HG02642 (cell line): ENCODE measurements around the gene ATP10A.
"Not testable (repeated sequence)": the region's sequence is repeated elsewhere in the genome, so short reads cannot be mapped to it uniquely, and the experiment has no call there.

Experiments used
- ATAC-seq: cut with Tn5 transposase; IDR thresholded peaks from one replicate; pipeline ENCODE4 v1.9.1; 2021; ENCODE audit warnings: mild to moderate bottlenecking; ENCODE audit not compliant: unreplicated experiment, poor library complexity

ATP10A gene

GRCh38 chr15:25886498-25887140 is 23.5 kb upstream of the ATP10A start:
- ATAC-seq: no peak

- no peak for ATAC-seq
These were observed 21.2 kb upstream of the ATP10A start for GRCh38 chr15:25884370-25884769.

- ATAC-seq: no peak
These were observed 20.5 kb upstream of the ATP10A start for GRCh38 chr15:25883463-25884259.

- ATAC-seq: no peak
These were observed 19.3 kb upstream of the ATP10A start for GRCh38 chr15:25882466-25882865.

GRCh38 chr15:25880877-25881276 is 17.8 kb upstream of the ATP10A start:
- ATAC-seq: not testable (repeated sequence)

GRCh38 chr15:25880411-25880810 is 17.3 kb upstream of the ATP10A start:
- no peak for ATAC-seq

GRCh38 chr15:25879438-25879837 is 16.3 kb upstream of the ATP10A start:
- ATAC-seq: no peak

- ATAC-seq: no peak
These were observed 14.6 kb upstream of the ATP10A start for GRCh38 chr15:25877681-25878080.

GRCh38 chr15:25876231-25877140 is 13.4 kb upstream of the ATP10A start:
- no peak for ATAC-seq

- no peak for ATAC-seq
These were observed 12.4 kb upstream of the ATP10A start for GRCh38 chr15:25875566-25875965.

GRCh38 chr15:25874379-25874778 is 11.3 kb upstream of the ATP10A start:
- no peak for ATAC-seq

GRCh38 chr15:25871403-25871802 is 8.3 kb upstream of the ATP10A start:
- no peak for ATAC-seq

- ATAC-seq: no peak
These were observed 7.8 kb upstream of the ATP10A start for GRCh38 chr15:25870938-25871337.

GRCh38 chr15:25869701-25870100 is 6.6 kb upstream of the ATP10A start:
- ATAC-seq: no peak

GRCh38 chr15:25866874-25867273 is 3.7 kb upstream of the ATP10A start:
- ATAC-seq: no peak

GRCh38 chr15:25866251-25866650 is 3.1 kb upstream of the ATP10A start:
- ATAC-seq: no peak

- ATAC-seq: no peak
These were observed 1.8 kb upstream of the ATP10A start for GRCh38 chr15:25864966-25865365.

- ATAC-seq: no peak
These were observed 947 bp upstream of the ATP10A start for GRCh38 chr15:25863968-25864580.

- ATAC-seq: no peak
These were observed 536 bp downstream of the ATP10A start for GRCh38 chr15:25862472-25863110.

- no peak for ATAC-seq
These were observed 1.1 kb downstream of the ATP10A start for GRCh38 chr15:25862071-25862471.
